ENCODE data around the gene SPSB4.

DNA sequence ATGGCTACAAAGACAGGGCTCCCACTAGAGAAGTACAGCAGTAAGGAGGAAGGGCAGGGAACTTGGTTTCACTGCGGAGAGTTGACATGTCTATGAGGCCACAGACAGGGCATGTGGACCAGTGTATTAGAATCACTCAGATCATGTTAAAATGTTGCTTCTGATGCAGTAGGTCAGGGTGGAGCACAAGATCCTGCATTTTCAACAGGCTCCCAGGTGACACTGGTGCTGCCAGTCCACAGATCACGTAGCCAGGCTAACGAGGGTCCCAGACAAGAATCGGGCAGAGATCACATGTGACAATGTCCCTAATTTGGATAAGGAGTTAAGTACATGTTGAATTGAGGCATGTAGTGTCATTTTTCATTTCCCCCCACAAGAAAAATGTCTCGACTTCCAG lies 73.6 kb downstream of the SPSB4 start:
- TF ChIP-seq, protein P1, sequence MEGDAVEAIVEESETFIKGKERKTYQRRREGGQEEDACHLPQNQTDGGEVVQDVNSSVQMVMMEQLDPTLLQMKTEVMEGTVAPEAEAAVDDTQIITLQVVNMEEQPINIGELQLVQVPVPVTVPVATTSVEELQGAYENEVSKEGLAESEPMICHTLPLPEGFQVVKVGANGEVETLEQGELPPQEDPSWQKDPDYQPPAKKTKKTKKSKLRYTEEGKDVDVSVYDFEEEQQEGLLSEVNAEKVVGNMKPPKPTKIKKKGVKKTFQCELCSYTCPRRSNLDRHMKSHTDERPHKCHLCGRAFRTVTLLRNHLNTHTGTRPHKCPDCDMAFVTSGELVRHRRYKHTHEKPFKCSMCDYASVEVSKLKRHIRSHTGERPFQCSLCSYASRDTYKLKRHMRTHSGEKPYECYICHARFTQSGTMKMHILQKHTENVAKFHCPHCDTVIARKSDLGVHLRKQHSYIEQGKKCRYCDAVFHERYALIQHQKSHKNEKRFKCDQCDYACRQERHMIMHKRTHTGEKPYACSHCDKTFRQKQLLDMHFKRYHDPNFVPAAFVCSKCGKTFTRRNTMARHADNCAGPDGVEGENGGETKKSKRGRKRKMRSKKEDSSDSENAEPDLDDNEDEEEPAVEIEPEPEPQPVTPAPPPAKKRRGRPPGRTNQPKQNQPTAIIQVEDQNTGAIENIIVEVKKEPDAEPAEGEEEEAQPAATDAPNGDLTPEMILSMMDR (IDR thresholded peaks at IDR 0.05), result no peak
- no peak for TF ChIP-seq POLR2A (IDR thresholded peaks at IDR 0.05)

Measured in uterus (tissue), 2 donors.